Loucy (cell line): ENCODE data around the gene FAM185A.

ENCODE experiments used
- CTCF ChIP-seq: fragments of 200-600 bp; sonication (generic); conservative IDR thresholded peaks from 2 replicates; pipeline ENCODE4 v1.5.1; 2014; ENCODE audit warnings: mild to moderate bottlenecking, antibody characterized with exemption, low read length
- EZH2phosphoT487 ChIP-seq: fragments of 200-600 bp; IDR thresholded peaks from 2 replicates; pipeline ENCODE4 v1.6.1; 2018; ENCODE audit warnings: antibody characterized with exemption, mild to moderate bottlenecking, moderate library complexity, borderline replicate concordance

- no peak for TF ChIP-seq CTCF
- no peak for TF ChIP-seq EZH2phosphoT487
These were observed 70.4 kb downstream of the FAM185A start for GRCh38 chr7:102819151-102819550.
